WTC11 (cell line): Measurements from ENCODE around the gene MYOM3. TPM values are rescaled to one million over a fixed set of nuclear protein-coding genes. Genes with fewer than 3 reads are reported as not detected.
"Not testable (repeated sequence)": the region's sequence is repeated elsewhere in the genome, so short reads cannot be mapped to it uniquely, and the experiment has no call there.

Experiments
- ATAC-seq: fragments of 200-7000 bp; cut with Tn5 transposase; 2 replicates; pipeline ENCODE4 v1.10.0; 2021; ENCODE audit warnings: mild to moderate bottlenecking, moderate library complexity
- CTCF ChIA-PET: fragments of 300-600 bp; sonication (Branson Sonifier 250); formaldehyde crosslinking; loops from one replicate; lab custom pipeline; 2021; ENCODE audit warnings: antibody characterized with exemption; lab: Charles Lee
- POLR2A ChIA-PET: fragments of 350-600 bp; sonication (Branson Sonifier 250); formaldehyde crosslinking; loops from one replicate; lab custom pipeline; 2021; ENCODE audit warnings: antibody characterized with exemption; lab: Charles Lee
- DNase-seq: peaks from one replicate; pipeline ENCODE4 v3.0.0; 2021; ENCODE audit warnings: low spot score
- H3K27ac Mint-ChIP-seq: 2 replicates; pipeline ENCODE4 v1.8.0; 2021; ENCODE audit warnings: mixed read lengths
- H3K27me3 Mint-ChIP-seq: 2 replicates; pipeline ENCODE4 v1.8.0; 2021; ENCODE audit warnings: low read depth, mild to moderate bottlenecking, moderate library complexity, mixed read lengths
- H3K36me3 Mint-ChIP-seq: 2 replicates; pipeline ENCODE4 v1.8.0; 2021; ENCODE audit warnings: mixed read lengths
- H3K4me1 Mint-ChIP-seq: 2 replicates; pipeline ENCODE4 v1.8.0; 2022; ENCODE audit warnings: mixed read lengths
- H3K4me3 Mint-ChIP-seq: 2 replicates; pipeline ENCODE4 v1.8.0; 2021; ENCODE audit warnings: mild to moderate bottlenecking, moderate library complexity, mixed read lengths
- H3K9me3 Mint-ChIP-seq: 2 replicates; pipeline ENCODE4 v1.8.0; 2021; ENCODE audit warnings: mixed read lengths
- CREB1 ChIP-seq: sonication (generic); formaldehyde crosslinking; IDR thresholded peaks from 2 replicates; pipeline ENCODE4 v1.8.0; 2023; ENCODE audit warnings: mild to moderate bottlenecking, missing genetic modification reagents
- CREM ChIP-seq: sonication (generic); formaldehyde crosslinking; IDR thresholded peaks from 2 replicates; pipeline ENCODE4 v1.8.1; 2022; ENCODE audit warnings: mild to moderate bottlenecking, missing genetic modification reagents, moderate library complexity
- ELF4 ChIP-seq: sonication (generic); formaldehyde crosslinking; IDR thresholded peaks from 2 replicates; pipeline ENCODE4 v1.8.1; 2022; ENCODE audit warnings: low read depth, mild to moderate bottlenecking, moderate library complexity, missing genetic modification reagents
- EMX1 ChIP-seq: fragments of 250-450 bp; sonication (Bioruptor Pico); IDR thresholded peaks from 2 replicates; pipeline ENCODE4 v1.8.0; 2021; ENCODE audit warnings: mild to moderate bottlenecking
- ESRRA ChIP-seq: sonication (generic); formaldehyde crosslinking; IDR thresholded peaks from 2 replicates; pipeline ENCODE4 v1.8.1; 2022; ENCODE audit warnings: mild to moderate bottlenecking, missing genetic modification reagents, borderline replicate concordance
- FOXJ3 ChIP-seq: sonication (generic); formaldehyde crosslinking; IDR thresholded peaks from 2 replicates; pipeline ENCODE4 v1.9.0; 2021; ENCODE audit warnings: missing genetic modification reagents, mild to moderate bottlenecking, borderline replicate concordance
- GTF2I ChIP-seq: fragments of 250-450 bp; sonication (Bioruptor Pico); conservative IDR thresholded peaks from 2 replicates; pipeline ENCODE4 v1.4.0; 2021; ENCODE audit warnings: mild to moderate bottlenecking
- JUN ChIP-seq: sonication (generic); formaldehyde crosslinking; IDR thresholded peaks from 2 replicates; pipeline ENCODE4 v1.8.0; 2023; ENCODE audit warnings: mild to moderate bottlenecking, missing genetic modification reagents
- NFATC4 ChIP-seq: fragments of 250-450 bp; sonication (Bioruptor Pico); IDR thresholded peaks from 2 replicates; pipeline ENCODE4 v1.9.0; 2021; ENCODE audit warnings: mild to moderate bottlenecking
- SMAD4 ChIP-seq: sonication (generic); formaldehyde crosslinking; IDR thresholded peaks from 2 replicates; pipeline ENCODE4 v1.8.0; 2022; ENCODE audit warnings: mild to moderate bottlenecking, missing genetic modification reagents
- TCF7 ChIP-seq: sonication (generic); formaldehyde crosslinking; IDR thresholded peaks from 2 replicates; pipeline ENCODE4 v1.8.0; 2022; ENCODE audit warnings: mild to moderate bottlenecking, low read depth, missing genetic modification reagents, moderate library complexity
- TEAD1 ChIP-seq: sonication (generic); formaldehyde crosslinking; IDR thresholded peaks from 2 replicates; pipeline ENCODE4 v1.8.0; 2022; ENCODE audit warnings: mild to moderate bottlenecking, missing genetic modification reagents
- ZNF121 ChIP-seq: sonication (generic); formaldehyde crosslinking; IDR thresholded peaks from 2 replicates; pipeline ENCODE4 v1.8.0; 2023; ENCODE audit warnings: missing genetic modification reagents
- ZNF138 ChIP-seq: sonication (generic); formaldehyde crosslinking; conservative IDR thresholded peaks from 2 replicates; pipeline ENCODE4 v1.8.1; 2022; ENCODE audit warnings: mild to moderate bottlenecking, moderate library complexity, missing genetic modification reagents
- ZNF317 ChIP-seq: sonication (generic); formaldehyde crosslinking; IDR thresholded peaks from 2 replicates; pipeline ENCODE4 v1.8.1; 2023; ENCODE audit warnings: low read depth, mild to moderate bottlenecking, moderate library complexity, missing genetic modification reagents, borderline replicate concordance
- ZNF423 ChIP-seq: fragments of 250-450 bp; sonication (Bioruptor Pico); IDR thresholded peaks from 2 replicates; pipeline ENCODE4 v2.1.2; 2022; ENCODE audit warnings: mild to moderate bottlenecking, moderate library complexity
- total RNA-seq: library from RNA; stranded (reverse); gene quantifications from 3 replicates; pipeline ENCODE4 v1.2.3, GENCODE V29; 2021
- TF ChIP-seq, protein P1 (sequence below): sonication (generic); formaldehyde crosslinking; IDR thresholded peaks from 2 replicates; pipeline ENCODE4 v1.8.0; 2023; ENCODE audit warnings: missing genetic modification reagents
- TF ChIP-seq, protein P2 (sequence below): fragments of 250-450 bp; sonication (Bioruptor Pico); IDR thresholded peaks from 2 replicates; pipeline ENCODE4 v2.1.2; 2022; ENCODE audit warnings: mild to moderate bottlenecking, moderate library complexity
- TF ChIP-seq, protein P3 (sequence below): sonication (generic); formaldehyde crosslinking; IDR thresholded peaks from 2 replicates; pipeline ENCODE4 v1.8.0; 2023; ENCODE audit warnings: mild to moderate bottlenecking, missing genetic modification reagents
- TF ChIP-seq, protein P4 (sequence below): sonication (generic); formaldehyde crosslinking; IDR thresholded peaks from 2 replicates; pipeline ENCODE4 v1.8.1; 2022; ENCODE audit warnings: missing genetic modification reagents, borderline replicate concordance
- TF ChIP-seq, protein P5 (sequence below): sonication (generic); formaldehyde crosslinking; IDR thresholded peaks from 2 replicates; pipeline ENCODE4 v1.8.1; 2022; ENCODE audit warnings: low read depth, missing genetic modification reagents, borderline replicate concordance
- TF ChIP-seq, protein P6 (sequence below): sonication (generic); formaldehyde crosslinking; IDR thresholded peaks from 2 replicates; pipeline ENCODE4 v1.8.0; 2022; ENCODE audit warnings: mild to moderate bottlenecking, missing genetic modification reagents

Gene MYOM3
- total RNA-seq, 1 experiment from 2014 or later = 0.13 TPM

DNA sequence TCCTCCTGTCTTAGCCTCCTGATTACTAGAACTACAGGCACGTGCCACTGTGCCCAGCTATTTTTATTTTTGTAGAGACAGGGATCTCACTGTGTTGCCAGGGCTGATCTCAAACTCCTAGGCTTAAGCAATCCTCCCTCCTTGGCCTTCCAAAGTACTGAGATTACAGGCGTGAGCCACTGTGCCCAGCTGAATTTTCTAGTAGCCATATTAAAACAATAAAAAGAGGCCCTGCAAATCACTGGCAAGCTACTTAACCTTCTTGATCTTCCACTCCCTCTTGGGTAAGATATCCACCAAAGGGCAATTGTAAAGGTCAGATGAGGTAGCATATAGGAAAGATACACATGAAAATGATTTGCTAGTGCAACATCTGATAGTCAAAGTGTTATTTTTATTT, 66.2 kb downstream of the MYOM3 start:
- DNase-seq (no peak), ATAC-seq (no peak)
- Mint-ChIP-seq H3K9me3 (no peaks in the 10 kb centered on the region), H3K36me3 (no peaks in the 10 kb centered on the region), H3K27ac (no peak overlapping the region), H3K4me1 (no peaks in the 10 kb centered on the region), H3K27me3 (no peaks in the 10 kb centered on the region), H3K4me3 (no peak overlapping the region)
- ChIA-PET POLR2A (no interaction called here), CTCF (interaction anchor here (1.2 kb wide), 1 partner anchor 24 kb away, joined by 3 read pairs; no protein-coding TSS in a partner anchor)
- TF ChIP-seq ESRRA (CRISPR knock-in tag) (no peak), ZNF121 (CRISPR knock-in tag) (no peak), CREB1 (CRISPR knock-in tag) (no peak)
- TF ChIP-seq, protein P1, sequence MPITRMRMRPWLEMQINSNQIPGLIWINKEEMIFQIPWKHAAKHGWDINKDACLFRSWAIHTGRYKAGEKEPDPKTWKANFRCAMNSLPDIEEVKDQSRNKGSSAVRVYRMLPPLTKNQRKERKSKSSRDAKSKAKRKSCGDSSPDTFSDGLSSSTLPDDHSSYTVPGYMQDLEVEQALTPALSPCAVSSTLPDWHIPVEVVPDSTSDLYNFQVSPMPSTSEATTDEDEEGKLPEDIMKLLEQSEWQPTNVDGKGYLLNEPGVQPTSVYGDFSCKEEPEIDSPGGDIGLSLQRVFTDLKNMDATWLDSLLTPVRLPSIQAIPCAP (CRISPR knock-in tag) = no peak

DNA sequence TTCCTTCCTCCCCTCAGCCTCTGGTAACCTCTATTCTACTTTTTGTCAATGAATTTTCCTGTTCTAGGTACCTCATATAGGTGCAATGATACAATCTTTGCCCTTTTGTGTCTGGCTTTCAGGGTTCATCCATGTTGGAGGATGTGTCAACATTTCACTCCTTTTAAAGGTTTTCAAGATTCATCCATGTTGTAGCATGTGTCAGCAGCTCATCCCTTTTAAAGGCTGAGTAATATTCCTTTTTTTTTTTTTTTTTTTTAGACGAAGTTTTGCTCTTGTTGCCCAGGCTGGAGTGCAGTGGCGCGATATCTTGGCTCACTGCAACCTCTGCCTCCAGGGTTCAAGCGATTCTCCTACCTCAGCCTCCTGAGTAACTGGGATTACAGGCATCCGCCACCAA, 67.3 kb downstream of the MYOM3 start:
- POLR2A ChIA-PET, DNase-seq, H3K9me3 Mint-ChIP-seq, H3K36me3 Mint-ChIP-seq, H3K27ac Mint-ChIP-seq, H3K4me1 Mint-ChIP-seq, H3K4me3 Mint-ChIP-seq, H3K27me3 Mint-ChIP-seq, ATAC-seq: not testable (repeated sequence)
- CTCF ChIA-PET = interaction anchor here (0.6 kb wide), 1 partner anchor 15 kb away, joined by 3 read pairs; no protein-coding TSS in a partner anchor

DNA sequence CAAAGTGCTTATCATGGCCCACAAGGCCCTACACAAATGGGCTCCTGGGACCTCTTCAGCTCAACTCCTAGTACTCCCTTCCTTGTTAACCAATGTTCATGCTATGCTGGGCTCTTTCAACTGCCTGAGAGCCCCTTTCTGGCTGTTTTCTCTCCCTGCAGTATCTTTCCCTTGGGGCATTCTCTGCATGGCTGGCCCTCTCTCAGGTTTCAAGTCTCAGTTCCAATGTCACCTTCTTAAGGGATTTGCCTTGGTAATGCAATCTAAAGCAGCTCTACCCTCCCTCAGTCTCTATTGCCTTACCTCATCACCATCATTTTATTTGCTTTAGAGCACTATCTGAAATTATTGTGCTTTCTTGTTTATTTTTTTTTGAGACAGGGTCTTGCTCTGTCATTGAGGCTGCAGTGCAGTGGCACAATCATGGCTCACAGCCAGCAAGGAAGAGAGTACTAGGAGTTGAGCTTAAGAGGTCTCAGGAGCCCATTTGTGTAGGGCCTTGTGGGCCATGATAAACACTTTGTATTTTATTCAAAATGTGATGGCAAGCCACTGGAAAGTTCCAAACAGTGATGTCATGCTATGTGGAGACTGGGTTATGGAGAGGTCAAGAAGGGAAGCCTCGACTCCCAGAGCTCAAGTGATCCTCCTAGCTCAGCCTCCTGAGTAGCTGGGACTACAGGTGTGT, 68.4 kb downstream of the MYOM3 start:
- Mint-ChIP-seq H3K4me3 (no peak overlapping the region), H3K27ac (no peak overlapping the region), H3K27me3 (no peaks in the 10 kb centered on the region), H3K4me1 (no peaks in the 10 kb centered on the region), H3K9me3 (peaks cover 4% of the 10 kb centered on the region; the same call in 1 of the 2 replicates), H3K36me3 (no peaks in the 10 kb centered on the region)
- DNase-seq (no peak), ATAC-seq (no peak)
- ChIA-PET POLR2A (no interaction called here), CTCF (interaction anchor here (0.8 to 1.2 kb wide), 3 partner anchors 15 to 89 kb away, joined by 3 read pairs; no protein-coding TSS in a partner anchor)
- no peak for TF ChIP-seq SMAD4 (CRISPR knock-in tag)
- TF ChIP-seq, protein P2, sequence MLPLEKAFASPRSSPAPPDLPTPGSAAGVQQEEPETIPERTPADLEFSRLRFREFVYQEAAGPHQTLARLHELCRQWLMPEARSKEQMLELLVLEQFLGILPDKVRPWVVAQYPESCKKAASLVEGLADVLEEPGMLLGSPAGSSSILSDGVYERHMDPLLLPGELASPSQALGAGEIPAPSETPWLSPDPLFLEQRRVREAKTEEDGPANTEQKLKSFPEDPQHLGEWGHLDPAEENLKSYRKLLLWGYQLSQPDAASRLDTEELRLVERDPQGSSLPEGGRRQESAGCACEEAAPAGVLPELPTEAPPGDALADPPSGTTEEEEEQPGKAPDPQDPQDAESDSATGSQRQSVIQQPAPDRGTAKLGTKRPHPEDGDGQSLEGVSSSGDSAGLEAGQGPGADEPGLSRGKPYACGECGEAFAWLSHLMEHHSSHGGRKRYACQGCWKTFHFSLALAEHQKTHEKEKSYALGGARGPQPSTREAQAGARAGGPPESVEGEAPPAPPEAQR (CRISPR knock-in tag) = no peak
- TF ChIP-seq FOXJ3 (CRISPR knock-in tag) = no peak
- TF ChIP-seq ZNF423 = no peak
- no peak for TF ChIP-seq TEAD1 (CRISPR knock-in tag)
- no peak for TF ChIP-seq ELF4 (CRISPR knock-in tag)

DNA sequence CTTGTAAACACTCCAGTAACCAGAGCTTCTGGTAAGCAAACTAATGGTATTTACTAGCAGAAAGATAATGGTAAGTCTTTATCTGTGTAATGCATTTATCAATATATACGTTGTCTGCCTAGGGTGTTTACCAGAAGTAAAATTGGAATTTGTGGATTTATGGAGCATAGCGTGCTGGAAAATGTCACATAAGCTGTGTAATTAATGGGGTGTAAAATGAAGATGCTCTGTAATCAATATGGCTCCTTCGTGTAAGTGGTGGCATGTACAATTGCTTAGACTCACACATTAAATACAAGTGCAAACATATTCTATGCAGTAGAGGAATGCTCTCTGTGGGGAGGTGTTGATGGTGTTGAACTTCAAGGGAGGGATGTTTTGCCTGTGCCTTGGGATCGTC, 69.6 kb downstream of the MYOM3 start:
- POLR2A ChIA-PET = no interaction called here
- H3K4me3 Mint-ChIP-seq = no peak overlapping the region
- DNase-seq (no peak), ATAC-seq (no peak)
- H3K36me3 Mint-ChIP-seq = no peaks in the 10 kb centered on the region
- H3K27me3 Mint-ChIP-seq = no peaks in the 10 kb centered on the region
- H3K4me1 Mint-ChIP-seq = no peaks in the 10 kb centered on the region
- CTCF ChIA-PET = no interaction called here
- H3K27ac Mint-ChIP-seq = no peak overlapping the region
- H3K9me3 Mint-ChIP-seq = peaks cover 4% of the 10 kb centered on the region; the same call in 1 of the 2 replicates
- no peak for TF ChIP-seq GTF2I (CRISPR knock-in tag)
- TF ChIP-seq EMX1 = no peak
- TF ChIP-seq, protein P3, sequence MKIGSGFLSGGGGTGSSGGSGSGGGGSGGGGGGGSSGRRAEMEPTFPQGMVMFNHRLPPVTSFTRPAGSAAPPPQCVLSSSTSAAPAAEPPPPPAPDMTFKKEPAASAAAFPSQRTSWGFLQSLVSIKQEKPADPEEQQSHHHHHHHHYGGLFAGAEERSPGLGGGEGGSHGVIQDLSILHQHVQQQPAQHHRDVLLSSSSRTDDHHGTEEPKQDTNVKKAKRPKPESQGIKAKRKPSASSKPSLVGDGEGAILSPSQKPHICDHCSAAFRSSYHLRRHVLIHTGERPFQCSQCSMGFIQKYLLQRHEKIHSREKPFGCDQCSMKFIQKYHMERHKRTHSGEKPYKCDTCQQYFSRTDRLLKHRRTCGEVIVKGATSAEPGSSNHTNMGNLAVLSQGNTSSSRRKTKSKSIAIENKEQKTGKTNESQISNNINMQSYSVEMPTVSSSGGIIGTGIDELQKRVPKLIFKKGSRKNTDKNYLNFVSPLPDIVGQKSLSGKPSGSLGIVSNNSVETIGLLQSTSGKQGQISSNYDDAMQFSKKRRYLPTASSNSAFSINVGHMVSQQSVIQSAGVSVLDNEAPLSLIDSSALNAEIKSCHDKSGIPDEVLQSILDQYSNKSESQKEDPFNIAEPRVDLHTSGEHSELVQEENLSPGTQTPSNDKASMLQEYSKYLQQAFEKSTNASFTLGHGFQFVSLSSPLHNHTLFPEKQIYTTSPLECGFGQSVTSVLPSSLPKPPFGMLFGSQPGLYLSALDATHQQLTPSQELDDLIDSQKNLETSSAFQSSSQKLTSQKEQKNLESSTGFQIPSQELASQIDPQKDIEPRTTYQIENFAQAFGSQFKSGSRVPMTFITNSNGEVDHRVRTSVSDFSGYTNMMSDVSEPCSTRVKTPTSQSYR = no peak
- TF ChIP-seq, protein P4, sequence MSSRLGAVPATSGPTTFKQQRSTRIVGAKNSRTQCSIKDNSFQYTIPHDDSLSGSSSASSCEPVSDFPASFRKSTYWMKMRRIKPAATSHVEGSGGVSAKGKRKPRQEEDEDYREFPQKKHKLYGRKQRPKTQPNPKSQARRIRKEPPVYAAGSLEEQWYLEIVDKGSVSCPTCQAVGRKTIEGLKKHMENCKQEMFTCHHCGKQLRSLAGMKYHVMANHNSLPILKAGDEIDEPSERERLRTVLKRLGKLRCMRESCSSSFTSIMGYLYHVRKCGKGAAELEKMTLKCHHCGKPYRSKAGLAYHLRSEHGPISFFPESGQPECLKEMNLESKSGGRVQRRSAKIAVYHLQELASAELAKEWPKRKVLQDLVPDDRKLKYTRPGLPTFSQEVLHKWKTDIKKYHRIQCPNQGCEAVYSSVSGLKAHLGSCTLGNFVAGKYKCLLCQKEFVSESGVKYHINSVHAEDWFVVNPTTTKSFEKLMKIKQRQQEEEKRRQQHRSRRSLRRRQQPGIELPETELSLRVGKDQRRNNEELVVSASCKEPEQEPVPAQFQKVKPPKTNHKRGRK (CRISPR knock-in tag) = no peak
- TF ChIP-seq JUN = no peak
- no peak for TF ChIP-seq ZNF138 (CRISPR knock-in tag)
- no peak for TF ChIP-seq NFATC4 (CRISPR knock-in tag)
- no peak for TF ChIP-seq TCF7 (CRISPR knock-in tag)
- TF ChIP-seq, protein P5, sequence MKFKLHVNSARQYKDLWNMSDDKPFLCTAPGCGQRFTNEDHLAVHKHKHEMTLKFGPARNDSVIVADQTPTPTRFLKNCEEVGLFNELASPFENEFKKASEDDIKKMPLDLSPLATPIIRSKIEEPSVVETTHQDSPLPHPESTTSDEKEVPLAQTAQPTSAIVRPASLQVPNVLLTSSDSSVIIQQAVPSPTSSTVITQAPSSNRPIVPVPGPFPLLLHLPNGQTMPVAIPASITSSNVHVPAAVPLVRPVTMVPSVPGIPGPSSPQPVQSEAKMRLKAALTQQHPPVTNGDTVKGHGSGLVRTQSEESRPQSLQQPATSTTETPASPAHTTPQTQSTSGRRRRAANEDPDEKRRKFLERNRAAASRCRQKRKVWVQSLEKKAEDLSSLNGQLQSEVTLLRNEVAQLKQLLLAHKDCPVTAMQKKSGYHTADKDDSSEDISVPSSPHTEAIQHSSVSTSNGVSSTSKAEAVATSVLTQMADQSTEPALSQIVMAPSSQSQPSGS = no peak
- no peak for TF ChIP-seq CREM (CRISPR knock-in tag)
- TF ChIP-seq ZNF317 (CRISPR knock-in tag) = no peak
- TF ChIP-seq, protein P6, sequence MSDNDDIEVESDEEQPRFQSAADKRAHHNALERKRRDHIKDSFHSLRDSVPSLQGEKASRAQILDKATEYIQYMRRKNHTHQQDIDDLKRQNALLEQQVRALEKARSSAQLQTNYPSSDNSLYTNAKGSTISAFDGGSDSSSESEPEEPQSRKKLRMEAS (CRISPR knock-in tag) = no peak
